Measurements from ENCODE around the gene SAMD13.

Gene SAMD13

DNA sequence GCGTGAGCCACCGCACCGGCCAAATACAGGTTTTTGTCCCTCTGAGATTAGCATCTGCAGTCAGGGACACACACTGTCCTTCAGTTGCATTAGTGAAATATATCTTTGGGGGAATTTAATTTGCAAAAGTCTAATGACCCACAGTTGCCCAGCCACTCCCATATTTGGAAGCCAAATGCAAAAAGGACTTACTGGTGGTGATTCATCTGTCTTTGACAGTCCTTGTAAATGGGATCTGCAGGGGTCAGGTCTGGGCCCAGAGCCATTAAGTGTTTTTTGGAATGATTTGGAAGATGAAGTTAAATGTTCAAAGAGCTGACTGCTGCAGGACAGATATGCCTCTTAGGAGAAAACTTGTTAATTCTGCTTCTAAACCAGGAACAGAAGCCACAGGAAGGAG is 52.2 kb downstream of the SAMD13 start:
- no peak for DNase-seq (ENCODE audit: low spot score)
- in situ Hi-C loops (cut with MboI; ENCODE audit: low sequenced_read_pairs, unreplicated experiment), result no loop called here
- TF ChIP-seq, protein P1, sequence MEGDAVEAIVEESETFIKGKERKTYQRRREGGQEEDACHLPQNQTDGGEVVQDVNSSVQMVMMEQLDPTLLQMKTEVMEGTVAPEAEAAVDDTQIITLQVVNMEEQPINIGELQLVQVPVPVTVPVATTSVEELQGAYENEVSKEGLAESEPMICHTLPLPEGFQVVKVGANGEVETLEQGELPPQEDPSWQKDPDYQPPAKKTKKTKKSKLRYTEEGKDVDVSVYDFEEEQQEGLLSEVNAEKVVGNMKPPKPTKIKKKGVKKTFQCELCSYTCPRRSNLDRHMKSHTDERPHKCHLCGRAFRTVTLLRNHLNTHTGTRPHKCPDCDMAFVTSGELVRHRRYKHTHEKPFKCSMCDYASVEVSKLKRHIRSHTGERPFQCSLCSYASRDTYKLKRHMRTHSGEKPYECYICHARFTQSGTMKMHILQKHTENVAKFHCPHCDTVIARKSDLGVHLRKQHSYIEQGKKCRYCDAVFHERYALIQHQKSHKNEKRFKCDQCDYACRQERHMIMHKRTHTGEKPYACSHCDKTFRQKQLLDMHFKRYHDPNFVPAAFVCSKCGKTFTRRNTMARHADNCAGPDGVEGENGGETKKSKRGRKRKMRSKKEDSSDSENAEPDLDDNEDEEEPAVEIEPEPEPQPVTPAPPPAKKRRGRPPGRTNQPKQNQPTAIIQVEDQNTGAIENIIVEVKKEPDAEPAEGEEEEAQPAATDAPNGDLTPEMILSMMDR (IDR thresholded peaks at IDR 0.05; ENCODE audit: borderline replicate concordance, control extremely low read depth, extremely low read depth, insufficient read depth, missing control alignments), result no peak

DNA sequence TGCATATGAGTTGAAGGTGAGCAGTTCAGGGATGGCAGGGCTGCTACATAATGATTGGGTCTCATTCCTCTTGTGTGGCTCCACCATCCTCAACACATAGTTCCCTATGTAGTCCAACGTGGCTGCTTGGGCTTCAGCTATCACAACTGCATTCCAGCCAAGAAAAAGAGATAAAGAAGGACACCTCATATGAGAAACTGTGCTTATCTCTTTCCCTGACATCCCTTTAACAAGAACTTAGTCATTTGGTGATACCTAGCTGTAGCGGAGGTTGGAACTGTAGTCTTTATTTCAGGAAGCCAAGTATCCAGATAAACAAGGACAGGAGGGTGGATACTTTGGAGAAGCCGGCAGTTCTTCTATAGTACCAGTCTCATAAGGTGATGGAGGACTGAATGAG is 54.0 kb downstream of the SAMD13 start:
- TF ChIP-seq, protein P1 (IDR thresholded peaks at IDR 0.05; ENCODE audit: borderline replicate concordance, control extremely low read depth, extremely low read depth, insufficient read depth, missing control alignments), result no peak
- in situ Hi-C loops (cut with MboI; ENCODE audit: low sequenced_read_pairs, unreplicated experiment), result no loop called here

DNA sequence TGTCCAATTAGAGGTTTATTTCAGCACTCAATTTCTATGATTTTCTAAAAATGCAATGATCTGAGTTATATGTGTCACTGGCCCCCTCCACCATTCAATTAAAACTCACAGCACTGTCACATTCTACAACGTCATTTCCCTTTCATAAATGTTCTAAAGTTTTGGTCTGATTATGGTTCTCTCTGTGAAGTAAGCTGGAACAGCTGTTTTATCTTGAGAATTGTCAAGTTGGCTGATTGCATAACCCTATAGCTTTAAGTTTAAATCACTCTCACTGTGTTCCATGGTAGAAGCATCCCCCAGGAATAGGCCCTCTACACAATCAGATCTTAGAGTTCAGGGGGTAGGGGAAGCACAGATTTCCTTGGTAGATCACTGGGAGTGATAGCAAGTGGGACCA is 55.4 kb downstream of the SAMD13 start:
- no peak for DNase-seq (ENCODE audit: low spot score)
- TF ChIP-seq, protein P1 (IDR thresholded peaks at IDR 0.05; ENCODE audit: borderline replicate concordance, control extremely low read depth, extremely low read depth, insufficient read depth, missing control alignments), result no peak
- in situ Hi-C loops (cut with MboI; ENCODE audit: low sequenced_read_pairs, unreplicated experiment), result no loop called here

More for the DNA sequence above, 54.0 kb downstream of the SAMD13 start:
- no peak for DNase-seq (ENCODE audit: low spot score)

DNA sequence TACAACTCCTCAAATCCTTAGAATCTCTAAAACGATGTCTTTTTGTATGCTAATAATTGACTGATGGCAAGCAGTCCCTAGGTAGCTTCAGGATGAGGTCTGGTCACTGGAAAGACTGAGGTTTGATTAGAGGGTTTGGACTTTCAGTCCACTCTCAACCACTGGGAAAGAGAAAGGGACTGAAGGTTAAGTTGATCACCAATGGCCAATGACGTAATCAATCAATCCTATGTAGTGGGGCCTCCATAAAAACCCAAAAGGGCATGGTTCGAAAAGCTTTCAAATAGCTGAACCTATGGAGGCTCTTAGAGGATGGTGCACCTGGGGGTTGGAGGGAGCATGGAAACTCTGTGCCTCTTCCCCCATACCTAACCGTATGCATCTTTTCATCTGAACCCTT is 57.2 kb downstream of the SAMD13 start:
- DNase-seq (ENCODE audit: low spot score), result no peak
- TF ChIP-seq, protein P1 (IDR thresholded peaks at IDR 0.05; ENCODE audit: borderline replicate concordance, control extremely low read depth, extremely low read depth, insufficient read depth, missing control alignments), result no peak
- in situ Hi-C loops (cut with MboI; ENCODE audit: low sequenced_read_pairs, unreplicated experiment), result no loop called here

DNA sequence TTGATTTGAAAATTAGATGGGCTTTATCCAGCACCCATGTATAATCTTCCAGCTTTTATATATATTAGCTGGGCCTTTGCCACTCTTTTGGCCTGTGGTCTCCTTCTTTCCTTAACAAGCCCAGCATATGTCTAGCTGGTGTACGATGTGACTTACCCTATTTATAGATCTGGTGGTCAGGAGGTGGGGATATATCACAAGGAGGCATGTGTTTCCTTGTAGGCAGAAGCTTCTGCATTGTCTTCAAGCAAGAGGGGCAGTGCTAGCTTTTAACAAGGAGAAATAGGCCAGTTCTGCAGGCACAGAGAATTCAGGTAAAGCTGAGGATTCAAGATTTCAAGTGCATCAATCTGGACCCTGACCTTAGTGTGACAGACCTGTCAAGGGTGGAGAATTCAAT is 58.8 kb downstream of the SAMD13 start:
- TF ChIP-seq, protein P1 (IDR thresholded peaks at IDR 0.05; ENCODE audit: borderline replicate concordance, control extremely low read depth, extremely low read depth, insufficient read depth, missing control alignments), result no peak
- in situ Hi-C loops (cut with MboI; ENCODE audit: low sequenced_read_pairs, unreplicated experiment), result no loop called here
- DNase-seq (ENCODE audit: low spot score), result no peak

DNA sequence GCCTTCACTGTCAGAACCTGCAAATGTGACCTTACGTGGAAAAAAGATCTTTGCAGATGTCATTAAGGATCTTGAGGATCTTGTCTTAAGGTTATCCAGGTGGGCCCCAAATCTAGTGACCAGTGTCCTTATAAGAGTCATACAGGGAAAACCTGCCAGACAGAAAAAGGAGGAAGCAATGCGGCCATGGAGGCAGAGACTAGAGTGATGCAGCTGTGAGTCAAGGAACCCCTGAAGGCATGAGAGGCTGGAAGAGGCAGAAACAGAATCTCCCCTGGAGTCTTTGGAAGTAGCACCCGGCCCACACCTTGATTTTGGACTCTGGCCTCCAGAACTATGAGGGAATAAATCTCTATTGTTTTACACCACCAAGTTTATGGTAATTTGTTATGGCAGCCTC is 60.3 kb downstream of the SAMD13 start:
- TF ChIP-seq, protein P1 (IDR thresholded peaks at IDR 0.05; ENCODE audit: borderline replicate concordance, control extremely low read depth, extremely low read depth, insufficient read depth, missing control alignments), result no peak
- in situ Hi-C loops (cut with MboI; ENCODE audit: low sequenced_read_pairs, unreplicated experiment), result no loop called here
- DNase-seq (ENCODE audit: low spot score), result no peak

DNA sequence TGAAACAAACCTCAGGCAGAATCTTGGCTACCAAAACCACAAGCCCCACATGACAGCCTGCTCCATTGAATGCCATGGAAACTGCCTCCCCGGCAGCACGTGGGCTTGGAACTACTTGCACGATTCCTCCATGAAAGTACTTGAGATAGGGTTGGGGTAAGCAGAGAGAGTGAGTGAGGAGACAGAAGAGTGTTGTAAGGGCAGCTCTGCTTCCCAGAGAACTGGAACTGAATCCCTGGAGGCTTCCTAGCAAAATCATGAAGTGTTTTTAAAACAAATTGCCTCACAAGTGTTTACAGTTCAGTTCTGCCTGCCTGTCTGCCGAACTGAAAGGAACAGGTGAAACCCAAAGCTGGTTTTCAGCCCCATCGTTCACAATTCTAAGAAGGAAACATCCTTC is 61.5 kb downstream of the SAMD13 start:
- TF ChIP-seq, protein P1 (IDR thresholded peaks at IDR 0.05; ENCODE audit: borderline replicate concordance, control extremely low read depth, extremely low read depth, insufficient read depth, missing control alignments), result no peak
- DNase-seq (ENCODE audit: low spot score), result no peak
- in situ Hi-C loops (cut with MboI; ENCODE audit: low sequenced_read_pairs, unreplicated experiment), result no loop called here

All from GM13976 (cell line).